Keratinocyte (primary cell): ENCODE results near the gene TROAP.

Experiments used
- EZH2 ChIP-seq: IDR thresholded peaks from one replicate; pipeline ENCODE4 v1.6.1; 2012; ENCODE audit warnings: inconsistent platforms, mild to moderate bottlenecking, low read length, moderate library complexity
- TF ChIP-seq, protein P1 (sequence below), 3 experiments: IDR thresholded peaks in 1 of 3; conservative IDR thresholded peaks in 1 of 3; optimal IDR thresholded peaks in 1 of 3; 2 replicates in 2 of 3; 3 replicates in 1 of 3; pipeline versions ENCODE3 to v1.5.1; 2011; ENCODE audit warnings: low read length in 3 of 3, mild to moderate bottlenecking in 3 of 3, moderate library complexity in 2 of 3, control low read depth in 1 of 3, inconsistent platforms in 1 of 3; ENCODE audit not compliant: insufficient read depth in 2 of 3; ENCODE audit errors: extremely low read depth in 1 of 3

DNA sequence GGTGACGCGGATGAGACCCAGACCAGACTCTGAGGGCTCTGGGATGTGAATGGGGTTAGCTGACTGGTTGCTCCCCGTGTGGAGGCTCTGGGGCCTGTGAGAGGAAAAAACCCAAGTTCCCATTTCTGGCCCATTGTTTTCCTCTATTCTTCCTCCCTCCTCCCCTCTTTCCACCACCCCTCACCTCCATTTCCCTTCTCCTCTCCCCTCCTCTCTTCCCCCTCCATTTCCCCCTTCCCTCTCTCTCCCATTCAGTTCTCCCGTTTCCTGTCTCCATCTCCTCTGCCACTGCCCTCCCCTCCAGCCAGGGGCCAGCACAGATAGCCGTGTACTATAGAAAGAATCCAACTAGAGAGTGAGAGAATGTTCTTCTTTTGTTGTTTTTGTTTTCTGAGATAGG, 40.8 kb upstream of the TROAP start:
- TF ChIP-seq, protein P1, sequence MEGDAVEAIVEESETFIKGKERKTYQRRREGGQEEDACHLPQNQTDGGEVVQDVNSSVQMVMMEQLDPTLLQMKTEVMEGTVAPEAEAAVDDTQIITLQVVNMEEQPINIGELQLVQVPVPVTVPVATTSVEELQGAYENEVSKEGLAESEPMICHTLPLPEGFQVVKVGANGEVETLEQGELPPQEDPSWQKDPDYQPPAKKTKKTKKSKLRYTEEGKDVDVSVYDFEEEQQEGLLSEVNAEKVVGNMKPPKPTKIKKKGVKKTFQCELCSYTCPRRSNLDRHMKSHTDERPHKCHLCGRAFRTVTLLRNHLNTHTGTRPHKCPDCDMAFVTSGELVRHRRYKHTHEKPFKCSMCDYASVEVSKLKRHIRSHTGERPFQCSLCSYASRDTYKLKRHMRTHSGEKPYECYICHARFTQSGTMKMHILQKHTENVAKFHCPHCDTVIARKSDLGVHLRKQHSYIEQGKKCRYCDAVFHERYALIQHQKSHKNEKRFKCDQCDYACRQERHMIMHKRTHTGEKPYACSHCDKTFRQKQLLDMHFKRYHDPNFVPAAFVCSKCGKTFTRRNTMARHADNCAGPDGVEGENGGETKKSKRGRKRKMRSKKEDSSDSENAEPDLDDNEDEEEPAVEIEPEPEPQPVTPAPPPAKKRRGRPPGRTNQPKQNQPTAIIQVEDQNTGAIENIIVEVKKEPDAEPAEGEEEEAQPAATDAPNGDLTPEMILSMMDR (optimal IDR thresholded peaks at IDR 0.05 in 1 of 3, IDR thresholded peaks at IDR 0.05 in 1 of 3, conservative IDR thresholded peaks at IDR 0.05 in 1 of 3; ENCODE audit: extremely low read depth in 1 of 3, insufficient read depth in 2 of 3, low read length in 3 of 3), result no peak
- TF ChIP-seq EZH2, result no peak
